Neural crest cell (in vitro differentiated cells): ENCODE results near the gene CFAP52. TPM values are rescaled to one million over a fixed set of nuclear protein-coding genes. Genes with fewer than 3 reads are reported as not detected.

Experiments
- DNase-seq: peaks from one replicate; pipeline ENCODE4 v3.0.0; 2021; ENCODE audit warnings: low read depth, mixed read lengths, low spot score
- H3K27ac Mint-ChIP-seq: one replicate; pipeline ENCODE4 v1.8.0; 2021; ENCODE audit warnings: mild to moderate bottlenecking, mixed read lengths; ENCODE audit not compliant: unreplicated experiment
- H3K27me3 Mint-ChIP-seq: 2 replicates; pipeline ENCODE4 v1.8.0; 2021; ENCODE audit warnings: low read depth, mild to moderate bottlenecking, mixed read lengths
- H3K36me3 Mint-ChIP-seq: 2 replicates; pipeline ENCODE4 v1.8.0; 2021; ENCODE audit warnings: low read depth, mild to moderate bottlenecking, mixed read lengths
- H3K4me1 Mint-ChIP-seq: 2 replicates; pipeline ENCODE4 v1.8.0; 2021; ENCODE audit warnings: mixed read lengths
- H3K4me3 Mint-ChIP-seq: one replicate; pipeline ENCODE4 v1.8.0; 2021; ENCODE audit warnings: mild to moderate bottlenecking, mixed read lengths
- H3K9me3 Mint-ChIP-seq: 2 replicates; pipeline ENCODE4 v1.8.0; 2021; ENCODE audit warnings: mixed read lengths
- total RNA-seq: library from RNA; stranded (reverse); gene quantifications from 2 replicates; pipeline ENCODE4 v1.2.1, GENCODE V29; 2021
- TF ChIP-seq, protein P1 (sequence below): fragments of 200-600 bp; sonication (generic); conservative IDR thresholded peaks from 2 replicates; pipeline ENCODE4 v1.5.0; 2021; ENCODE audit warnings: antibody characterized with exemption, mild to moderate bottlenecking

Gene CFAP52
- total RNA-seq, 1 donor from 2014 or later, result not detected

DNA sequence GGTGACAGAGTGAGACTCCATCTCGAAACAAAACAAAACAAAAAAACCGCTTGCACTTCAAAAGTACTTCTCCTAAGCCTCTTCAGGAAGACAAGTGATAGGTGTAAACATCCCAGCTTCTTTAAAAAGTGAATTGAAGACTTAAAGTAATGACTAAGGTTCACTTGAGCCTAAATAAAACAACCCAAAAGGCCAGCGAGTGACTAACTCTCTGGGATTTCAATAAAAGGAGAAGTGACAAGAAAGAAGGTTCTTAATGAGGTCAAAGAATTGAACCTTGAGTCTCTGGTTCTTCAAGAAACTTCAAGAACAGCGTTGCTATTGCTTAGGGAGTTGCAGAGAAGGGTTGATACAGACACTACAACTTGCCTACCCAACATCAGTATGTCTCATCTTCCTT lies 43.0 kb upstream of the CFAP52 start:
- no peak overlapping the region for H3K27ac Mint-ChIP-seq
- no peak overlapping the region for H3K4me3 Mint-ChIP-seq
- TF ChIP-seq, protein P1, sequence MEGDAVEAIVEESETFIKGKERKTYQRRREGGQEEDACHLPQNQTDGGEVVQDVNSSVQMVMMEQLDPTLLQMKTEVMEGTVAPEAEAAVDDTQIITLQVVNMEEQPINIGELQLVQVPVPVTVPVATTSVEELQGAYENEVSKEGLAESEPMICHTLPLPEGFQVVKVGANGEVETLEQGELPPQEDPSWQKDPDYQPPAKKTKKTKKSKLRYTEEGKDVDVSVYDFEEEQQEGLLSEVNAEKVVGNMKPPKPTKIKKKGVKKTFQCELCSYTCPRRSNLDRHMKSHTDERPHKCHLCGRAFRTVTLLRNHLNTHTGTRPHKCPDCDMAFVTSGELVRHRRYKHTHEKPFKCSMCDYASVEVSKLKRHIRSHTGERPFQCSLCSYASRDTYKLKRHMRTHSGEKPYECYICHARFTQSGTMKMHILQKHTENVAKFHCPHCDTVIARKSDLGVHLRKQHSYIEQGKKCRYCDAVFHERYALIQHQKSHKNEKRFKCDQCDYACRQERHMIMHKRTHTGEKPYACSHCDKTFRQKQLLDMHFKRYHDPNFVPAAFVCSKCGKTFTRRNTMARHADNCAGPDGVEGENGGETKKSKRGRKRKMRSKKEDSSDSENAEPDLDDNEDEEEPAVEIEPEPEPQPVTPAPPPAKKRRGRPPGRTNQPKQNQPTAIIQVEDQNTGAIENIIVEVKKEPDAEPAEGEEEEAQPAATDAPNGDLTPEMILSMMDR, result no peak
- no peaks in the 10 kb centered on the region for H3K36me3 Mint-ChIP-seq
- H3K4me1 Mint-ChIP-seq, result no peaks in the 10 kb centered on the region
- no peak for DNase-seq
- no peaks in the 10 kb centered on the region for H3K9me3 Mint-ChIP-seq
- H3K27me3 Mint-ChIP-seq, result no peaks in the 10 kb centered on the region

DNA sequence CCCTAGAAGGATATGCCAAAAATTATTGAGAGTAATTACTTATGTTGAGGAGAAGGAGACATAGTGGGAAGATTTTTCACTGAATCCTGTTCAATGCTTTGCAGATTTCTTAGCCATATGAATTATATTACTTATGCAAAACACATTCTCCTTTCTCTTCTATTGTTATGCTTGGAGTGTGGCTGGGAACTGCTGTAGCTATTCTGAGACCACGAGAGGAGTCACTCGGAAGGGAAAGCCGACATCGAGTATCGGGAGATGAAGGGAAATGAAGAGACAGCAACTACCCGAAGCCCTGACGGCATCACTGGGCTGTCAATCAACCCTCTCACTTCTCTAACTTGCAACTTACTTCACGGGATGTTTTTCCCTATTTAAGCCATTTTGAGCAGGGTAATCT lies 40.4 kb upstream of the CFAP52 start:
- Mint-ChIP-seq H3K36me3 (peaks cover 12% of the 10 kb centered on the region), H3K27me3 (no peaks in the 10 kb centered on the region), H3K4me1 (no peaks in the 10 kb centered on the region), H3K4me3 (no peak overlapping the region), H3K27ac (no peak overlapping the region), H3K9me3 (no peaks in the 10 kb centered on the region)
- TF ChIP-seq, protein P1, result no peak
- DNase-seq, result no peak

DNA sequence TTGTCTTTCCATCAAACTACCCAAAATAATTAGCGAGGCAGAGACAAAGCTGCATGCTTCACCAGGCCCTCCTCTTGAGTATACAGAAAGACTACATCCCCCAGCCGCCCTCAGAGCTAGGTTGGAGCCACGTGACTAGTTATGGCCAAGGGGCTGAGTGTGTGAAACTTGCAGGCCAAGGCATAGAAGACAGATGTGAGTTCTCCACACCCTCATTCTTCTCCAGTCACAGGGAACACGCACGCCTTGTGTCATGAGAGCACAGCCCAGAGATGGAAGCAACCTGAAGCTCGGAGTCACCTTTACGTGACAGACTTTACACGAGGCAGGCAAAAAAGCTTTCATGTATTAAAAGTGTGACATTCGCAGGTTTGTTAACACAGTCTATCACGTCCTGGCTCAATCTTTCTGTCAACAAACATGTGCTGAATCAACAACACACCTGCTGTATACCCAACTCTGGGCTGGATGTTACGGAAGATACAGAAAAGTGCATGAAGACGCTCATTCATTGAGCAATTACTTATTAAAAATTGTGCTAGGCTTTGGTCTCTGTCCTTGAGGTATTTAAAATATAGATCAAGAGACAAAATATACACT lies 39.2 kb upstream of the CFAP52 start:
- peaks cover 12% of the 10 kb centered on the region for H3K36me3 Mint-ChIP-seq
- H3K27me3 Mint-ChIP-seq, result no peaks in the 10 kb centered on the region
- DNase-seq, result no peak
- no peak overlapping the region for H3K27ac Mint-ChIP-seq
- TF ChIP-seq, protein P1, result no peak
- no peaks in the 10 kb centered on the region for H3K4me1 Mint-ChIP-seq
- H3K9me3 Mint-ChIP-seq, result no peaks in the 10 kb centered on the region
- H3K4me3 Mint-ChIP-seq, result no peak overlapping the region

DNA sequence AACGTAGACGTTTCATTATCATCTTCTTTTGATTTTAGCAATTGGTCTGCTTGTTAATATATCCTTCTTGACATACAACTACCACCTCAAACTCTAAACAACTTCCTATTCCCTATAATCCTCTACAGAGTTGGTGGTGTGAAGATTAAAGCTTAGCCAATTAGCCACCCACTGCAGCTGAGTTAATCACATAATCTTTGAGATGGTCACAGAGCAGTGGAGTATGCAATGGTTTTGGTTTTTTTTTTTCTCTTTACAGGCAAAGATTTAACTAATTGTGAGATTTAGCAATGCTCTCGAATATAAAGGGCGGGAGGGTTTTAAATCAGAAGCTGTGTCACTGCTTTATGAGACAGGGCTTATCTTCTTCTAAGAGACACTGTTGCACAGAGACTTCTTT lies 37.8 kb upstream of the CFAP52 start:
- H3K27me3 Mint-ChIP-seq, result no peaks in the 10 kb centered on the region
- no peak overlapping the region for H3K27ac Mint-ChIP-seq
- no peaks in the 10 kb centered on the region for H3K4me1 Mint-ChIP-seq
- no peak overlapping the region for H3K4me3 Mint-ChIP-seq
- H3K36me3 Mint-ChIP-seq, result peaks cover 14% of the 10 kb centered on the region
- H3K9me3 Mint-ChIP-seq, result no peaks in the 10 kb centered on the region
- no peak for DNase-seq
- TF ChIP-seq, protein P1, result no peak

DNA sequence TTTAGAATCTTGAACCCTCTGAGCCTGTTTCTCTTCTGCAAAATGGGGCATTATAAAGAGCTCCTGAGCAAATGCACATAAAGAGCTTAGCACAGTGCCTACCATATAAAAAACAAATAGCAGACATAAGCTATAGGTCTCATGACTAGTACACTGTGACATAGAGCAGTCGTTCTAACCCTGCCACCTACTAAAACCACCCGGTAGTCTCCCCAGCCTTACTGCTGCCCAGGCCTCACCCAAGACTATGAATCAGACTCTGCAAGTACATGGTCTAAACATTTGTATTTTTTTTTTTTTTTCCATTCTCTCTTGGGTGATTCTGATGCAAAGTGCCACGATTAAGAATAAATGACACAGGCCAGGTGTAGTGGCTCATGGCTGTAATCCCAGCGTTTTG lies 34.7 kb upstream of the CFAP52 start:
- H3K4me1 Mint-ChIP-seq, result no peaks in the 10 kb centered on the region
- no peaks in the 10 kb centered on the region for H3K27me3 Mint-ChIP-seq
- H3K36me3 Mint-ChIP-seq, result peaks cover 17% of the 10 kb centered on the region

More for the DNA sequence above, 34.7 kb upstream of the CFAP52 start:
- H3K4me3 Mint-ChIP-seq, result no peak overlapping the region
- H3K9me3 Mint-ChIP-seq, result no peaks in the 10 kb centered on the region
- H3K27ac Mint-ChIP-seq, result no peak overlapping the region
- no peak for DNase-seq
- TF ChIP-seq, protein P1, result no peak
